Measurements from ENCODE around the gene C19orf12.

Gene C19orf12

GRCh38 chr19:29667387-29667783 is 47.7 kb downstream of the C19orf12 start:
- peak overlapping the region; percentile 69 for H3K4me3 ChIP-seq (replicated peaks; ENCODE audit: low read depth, low read length)
- DNase-seq (ENCODE audit: low read depth) = no peak
- TF ChIP-seq CTCF (IDR thresholded peaks at IDR 0.05; ENCODE audit: low read length, missing control alignments) = no peak

- H3K4me3 ChIP-seq (replicated peaks; ENCODE audit: low read depth, low read length) = peak overlapping the region; percentile 69
- DNase-seq (ENCODE audit: low read depth) = peak; percentile 75
- TF ChIP-seq CTCF (IDR thresholded peaks at IDR 0.05; ENCODE audit: low read length, missing control alignments) = no peak
Observed at GRCh38 chr19:29666578-29667386, 48.3 kb downstream of the C19orf12 start.

GRCh38 chr19:29665826-29666577 is 49.1 kb downstream of the C19orf12 start:
- peak overlapping the region; percentile 69 for H3K4me3 ChIP-seq (replicated peaks; ENCODE audit: low read depth, low read length)
- no peak for TF ChIP-seq CTCF (IDR thresholded peaks at IDR 0.05; ENCODE audit: low read length, missing control alignments)
- DNase-seq (ENCODE audit: low read depth) = peak; percentile 70

- TF ChIP-seq CTCF (IDR thresholded peaks at IDR 0.05; ENCODE audit: low read length, missing control alignments) = no peak
- DNase-seq (ENCODE audit: low read depth) = peak; percentile 74
- peak within 1 kb of the TSS; percentile 69 for H3K4me3 ChIP-seq (replicated peaks; ENCODE audit: low read depth, low read length)
Observed at GRCh38 chr19:29665215-29665825, 49.7 kb downstream of the C19orf12 start, which contains the start of gene PLEKHF1. TSS of gene PLEKHF1 (plus strand) at chr19:29665461. CDS start at chr19:29673840, 8,379 bp downstream.

- TF ChIP-seq CTCF (IDR thresholded peaks at IDR 0.05; ENCODE audit: low read length, missing control alignments) = no peak
- H3K4me3 ChIP-seq (replicated peaks; ENCODE audit: low read depth, low read length) = peak overlapping the region; percentile 69
- no peak for DNase-seq (ENCODE audit: low read depth)
Observed at GRCh38 chr19:29664753-29665214, 50.3 kb downstream of the C19orf12 start.

GRCh38 chr19:29663861-29664752 is 51.0 kb downstream of the C19orf12 start:
- no peak for TF ChIP-seq CTCF (IDR thresholded peaks at IDR 0.05; ENCODE audit: low read length, missing control alignments)
- H3K4me3 ChIP-seq (replicated peaks; ENCODE audit: low read depth, low read length) = no peak overlapping the region
- no peak for DNase-seq (ENCODE audit: low read depth)
